T-helper 2 cell treated with Interferon-gamma antibody and Interleukin-4, amounts not matched to agents 100 ng/mL and 5 ng/mL, for 36 hours (primary cell): ENCODE data around the gene SMKR1. TPM values are rescaled to one million over a fixed set of nuclear protein-coding genes. Genes with fewer than 3 reads are reported as not detected.
"Not testable (repeated sequence)": the region's sequence is repeated elsewhere in the genome, so short reads cannot be mapped to it uniquely, and the experiment has no call there.

Source experiments
- intact Hi-C: fragments of 100-400 bp; cut with micrococcal nuclease; formaldehyde crosslinking; loops from one replicate; pipeline ENCODE4 v1.15.1; 2023
- total RNA-seq: library from RNA; stranded (reverse); gene quantifications from 2 replicates; pipeline ENCODE4 v1.2.3, GENCODE V29; 2022

The SMKR1 gene
- total RNA-seq, 1 donor from 2014 or later = 7.8 TPM

DNA sequence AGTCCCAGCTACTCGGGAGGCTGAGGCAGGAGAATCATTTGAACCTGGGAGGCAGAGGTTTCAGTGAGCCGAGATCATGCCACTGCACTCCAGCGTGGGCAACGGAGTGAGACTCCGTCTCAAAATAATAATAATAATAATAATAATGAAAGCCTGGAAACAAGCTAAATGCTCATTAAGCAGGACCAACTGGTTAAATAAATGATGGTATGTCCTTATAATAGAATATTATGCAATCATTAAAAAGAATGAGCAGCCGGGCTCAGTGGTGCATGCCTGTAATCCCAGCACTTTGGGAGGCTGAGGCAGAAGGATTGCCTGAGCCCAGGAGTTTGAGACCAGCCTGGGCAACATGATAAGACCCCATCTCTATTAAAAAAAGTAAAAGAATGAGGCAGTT lies 21.0 kb upstream of the SMKR1 start:
- intact Hi-C loops = not testable (repeated sequence)

DNA sequence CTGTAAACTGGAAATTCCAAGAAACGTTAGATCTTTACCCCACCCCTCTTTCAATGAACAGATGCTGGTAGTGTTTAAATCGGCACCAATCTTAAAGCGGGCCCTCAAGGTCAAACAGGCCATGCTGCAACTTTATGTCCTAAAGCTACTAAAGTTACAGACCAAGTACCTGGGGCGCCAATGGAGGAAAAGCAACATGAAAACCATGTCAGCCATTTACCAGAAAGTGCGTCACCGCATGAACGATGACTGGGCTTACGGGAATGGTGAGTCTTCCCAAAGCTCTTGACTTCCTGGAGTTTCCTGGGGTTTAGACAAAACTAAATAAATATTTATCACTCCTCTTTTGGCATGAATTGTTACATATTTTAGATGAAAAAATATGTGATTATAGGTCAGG lies 19.6 kb upstream of the SMKR1 start:
- intact Hi-C loops = no loop called here

- intact Hi-C loops = no loop called here
These were observed 12.8 kb upstream of the SMKR1 start for GRCh38 chr7:129489491-129489890.

- intact Hi-C loops = no loop called here
These were observed 9.9 kb upstream of the SMKR1 start for GRCh38 chr7:129492391-129492790.

DNA sequence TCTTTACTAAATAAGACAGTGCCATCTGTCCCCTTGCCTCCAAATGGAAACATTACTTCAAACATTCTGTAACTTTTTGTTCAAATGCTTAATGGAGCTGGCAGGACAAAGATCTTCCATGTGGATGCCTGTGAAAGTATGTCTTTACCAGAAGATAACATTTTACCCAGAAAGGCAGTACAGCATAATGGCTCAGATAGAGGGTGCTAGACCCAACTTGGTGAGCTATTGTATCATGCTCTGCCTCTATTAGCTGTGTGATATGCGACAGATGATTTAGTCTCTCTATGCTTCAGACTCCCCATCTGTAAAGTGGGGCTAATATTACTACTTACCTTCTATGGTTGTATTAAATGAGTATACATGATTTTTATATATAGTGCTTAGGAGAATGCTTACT lies 8.8 kb upstream of the SMKR1 start:
- intact Hi-C loops = no loop called here

- intact Hi-C loops = loop anchor here (1.0 kb wide), 1 partner anchor 8 kb away; the partner anchor contains the start of gene SMKR1
These were observed 8.3 kb upstream of the SMKR1 start for GRCh38 chr7:129494041-129494440.

GRCh38 chr7:129495987-129496386 lies 6.3 kb upstream of the SMKR1 start:
- intact Hi-C loops = no loop called here

DNA sequence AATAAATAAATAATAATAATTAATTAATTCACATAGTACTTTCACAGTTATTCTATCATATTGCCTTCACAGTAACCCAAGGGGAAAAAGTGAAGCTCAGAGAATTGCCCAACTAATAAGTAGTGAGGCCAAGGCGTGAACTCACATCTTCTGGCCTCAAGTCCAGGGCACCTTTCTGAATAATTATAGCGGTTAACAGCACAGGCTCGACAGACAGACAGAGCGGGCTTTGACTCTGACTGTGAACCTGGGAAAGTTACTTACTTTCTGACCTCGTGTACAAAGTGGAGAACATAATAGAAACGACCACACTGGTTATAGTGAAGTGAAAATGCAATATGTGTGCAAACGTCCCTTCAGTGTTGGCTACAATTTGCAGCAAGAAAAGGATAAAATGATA lies 5.7 kb upstream of the SMKR1 start:
- intact Hi-C loops = no loop called here

DNA sequence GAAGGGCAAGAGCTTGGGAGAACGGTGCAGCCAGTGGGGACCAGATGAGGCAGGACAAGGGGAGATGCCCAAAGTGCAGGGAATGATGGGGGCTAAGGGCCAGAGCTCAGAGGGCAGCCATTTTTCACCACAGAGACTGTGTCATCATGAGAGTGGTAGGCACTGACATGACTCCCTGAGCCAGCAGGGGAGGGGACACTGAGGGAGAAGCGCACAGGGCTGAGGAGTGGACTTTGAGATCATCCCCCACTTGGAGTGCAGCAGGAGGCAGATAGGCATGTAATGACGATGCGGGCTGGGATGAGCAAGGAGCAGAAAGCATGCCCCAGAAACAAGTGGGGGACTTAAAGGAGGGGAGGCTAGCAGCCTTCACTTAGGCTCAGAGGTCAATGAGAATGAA lies 5.2 kb upstream of the SMKR1 start:
- intact Hi-C loops = no loop called here

GRCh38 chr7:129498021-129498420 lies 4.3 kb upstream of the SMKR1 start:
- intact Hi-C loops = no loop called here

DNA sequence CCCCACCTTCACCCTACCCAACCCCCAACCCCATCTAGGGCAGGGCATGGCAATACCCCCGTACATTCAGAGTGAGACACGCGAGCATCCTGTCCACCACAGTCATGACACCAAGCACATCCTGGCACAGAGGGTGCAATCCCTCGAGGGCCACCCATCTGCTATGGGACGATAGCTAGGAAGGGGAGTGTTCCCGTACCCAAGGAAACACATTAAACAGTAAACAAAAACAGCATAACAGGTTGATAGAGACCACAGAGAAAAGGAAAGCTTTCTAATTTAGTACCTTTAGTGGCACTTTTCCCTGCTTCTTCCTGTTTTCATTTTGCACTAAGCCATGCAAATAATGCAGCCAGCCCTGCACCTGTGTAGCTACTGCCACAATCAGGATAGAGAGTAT lies 2.3 kb upstream of the SMKR1 start:
- intact Hi-C loops = no loop called here

DNA sequence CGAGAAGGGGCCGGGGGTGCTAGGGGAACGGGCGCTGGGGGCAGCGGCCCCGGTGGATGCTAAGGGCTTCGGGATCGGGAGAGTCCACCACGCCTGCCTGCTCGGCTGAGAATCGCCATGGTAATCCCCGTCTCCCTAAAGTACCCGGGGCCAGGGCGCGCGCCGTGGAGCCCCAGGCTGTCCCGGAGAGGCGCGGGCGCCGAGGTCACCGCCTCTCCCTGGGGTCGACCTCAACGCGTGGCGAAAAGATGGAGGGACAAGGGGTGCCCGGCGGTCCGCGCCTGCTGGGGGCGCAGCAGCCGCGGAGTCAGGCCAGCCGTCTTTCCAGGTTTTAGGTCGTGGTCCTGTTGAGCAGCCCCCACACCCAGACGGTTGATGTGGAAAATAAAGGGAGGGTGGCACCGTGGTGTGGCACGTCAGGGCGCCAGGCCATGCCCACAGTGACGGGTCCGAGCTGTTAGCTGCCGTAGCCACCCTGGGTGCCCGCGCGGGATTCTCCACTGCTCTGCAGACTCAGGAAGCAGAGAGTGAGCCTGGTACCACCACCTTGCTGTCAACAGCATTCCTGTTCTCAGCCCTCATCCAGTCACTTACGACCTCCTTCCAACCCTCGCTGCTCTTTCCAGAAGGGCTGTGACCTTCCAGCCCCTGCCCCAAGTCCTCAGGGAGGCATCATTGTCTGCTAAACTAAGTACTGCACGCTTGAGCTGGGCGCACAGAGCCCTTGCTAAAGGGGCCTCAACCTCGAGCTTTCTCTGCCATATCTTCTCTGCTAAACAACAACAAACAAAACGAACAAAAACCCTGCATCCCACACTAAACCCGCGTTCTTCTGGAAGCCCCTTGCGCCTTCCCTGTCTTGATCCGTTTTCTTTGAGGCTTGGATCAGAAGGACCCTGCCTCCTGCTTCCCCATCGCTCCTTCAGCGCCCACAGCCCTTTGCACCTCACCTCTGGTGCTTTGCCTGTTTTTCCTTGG lies 666 bp downstream of the SMKR1 start:
- intact Hi-C loops = loop anchor here (1.0 to 2.0 kb wide), 4 partner anchors 9 to 279 kb away; partner anchors contain the start of gene NRF1

- intact Hi-C loops = loop anchor here (2.0 kb wide), 1 partner anchor 71 kb away; no protein-coding TSS in a partner anchor
These were observed 1.4 kb downstream of the SMKR1 start for GRCh38 chr7:129503725-129504124.

DNA sequence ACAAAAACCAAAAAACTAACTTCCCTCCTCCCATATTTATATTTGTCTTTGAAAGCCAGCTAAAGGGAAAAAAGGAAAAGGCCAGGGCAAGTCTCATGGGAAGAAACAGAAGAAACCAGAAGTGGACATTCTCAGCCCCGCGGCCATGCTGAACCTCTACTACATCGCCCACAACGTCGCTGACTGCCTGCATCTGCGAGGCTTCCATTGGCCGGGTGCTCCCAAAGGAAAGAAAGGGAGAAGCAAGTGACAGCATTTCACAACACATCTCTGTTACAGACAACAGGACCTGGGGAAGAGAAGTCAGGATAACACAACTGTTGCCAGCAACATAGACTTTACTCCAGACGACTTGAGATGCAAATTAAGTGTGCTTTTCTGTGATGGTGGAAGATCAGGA lies 9.9 kb downstream of the SMKR1 start:
- intact Hi-C loops = no loop called here

DNA sequence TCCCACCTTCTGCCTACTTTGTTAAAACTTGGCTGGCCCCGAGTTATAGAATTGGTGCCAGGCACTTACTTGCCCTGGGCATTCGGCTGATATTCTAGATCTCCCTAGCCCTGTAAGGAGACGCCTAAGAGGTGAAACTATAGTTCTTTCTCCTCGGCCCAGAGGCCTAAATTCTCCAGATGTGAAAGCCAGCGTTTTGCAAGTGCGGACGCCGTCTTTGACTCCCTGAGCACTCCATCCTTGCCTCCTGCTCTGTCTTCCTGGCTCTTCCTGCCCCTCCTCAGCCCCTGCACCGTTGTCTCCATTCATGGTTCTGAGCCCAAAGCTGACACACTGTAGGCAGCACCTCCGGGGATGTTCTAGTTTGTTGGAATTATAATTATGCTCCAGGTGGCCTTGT lies 11.2 kb downstream of the SMKR1 start:
- intact Hi-C loops = no loop called here

- intact Hi-C loops = no loop called here
These were observed 12.4 kb downstream of the SMKR1 start for GRCh38 chr7:129514683-129515082.

DNA sequence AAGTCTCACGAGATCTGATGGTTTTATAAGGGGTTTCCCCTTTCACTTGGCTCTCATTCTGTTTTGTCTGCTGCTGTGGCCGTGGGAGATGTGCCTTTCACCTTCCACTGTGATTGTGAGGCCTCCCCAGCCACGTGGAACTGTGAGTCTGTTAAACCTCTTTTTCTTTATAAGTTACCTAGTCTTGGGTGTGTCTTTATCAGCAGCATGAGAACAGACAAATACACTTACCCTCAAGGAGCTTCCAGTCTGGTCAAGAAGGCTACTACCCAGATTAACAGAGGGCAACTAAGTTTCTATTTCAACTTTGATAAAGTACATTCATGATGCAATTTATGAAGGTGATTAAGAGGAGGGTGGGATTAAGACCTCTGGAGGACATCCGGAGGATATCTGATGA lies 13.1 kb downstream of the SMKR1 start:
- intact Hi-C loops = no loop called here

- intact Hi-C loops = no loop called here
These were observed 15.6 kb downstream of the SMKR1 start for GRCh38 chr7:129517931-129518330.

DNA sequence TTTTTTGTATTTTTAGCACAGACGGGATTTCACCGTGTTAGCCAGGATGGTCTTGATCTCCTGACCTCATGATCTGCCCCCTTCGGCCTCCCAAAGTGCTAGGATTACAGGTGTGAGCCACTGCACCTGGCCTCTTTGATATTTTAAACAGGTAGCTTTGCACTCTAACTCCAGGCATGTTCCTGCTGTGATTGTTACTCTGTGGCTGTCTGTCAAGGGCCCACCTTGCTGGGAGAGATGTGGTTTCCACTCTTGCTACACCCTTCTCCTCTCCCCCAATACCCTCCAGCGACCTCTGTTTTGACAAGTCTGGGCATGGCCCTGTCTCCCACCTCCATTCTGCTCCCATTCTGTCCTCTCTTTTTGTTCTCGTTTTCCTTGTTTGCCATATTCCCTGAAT lies 17.1 kb downstream of the SMKR1 start:
- intact Hi-C loops = no loop called here

GRCh38 chr7:129522088-129522970 lies 20.0 kb downstream of the SMKR1 start:
- intact Hi-C loops = no loop called here

DNA sequence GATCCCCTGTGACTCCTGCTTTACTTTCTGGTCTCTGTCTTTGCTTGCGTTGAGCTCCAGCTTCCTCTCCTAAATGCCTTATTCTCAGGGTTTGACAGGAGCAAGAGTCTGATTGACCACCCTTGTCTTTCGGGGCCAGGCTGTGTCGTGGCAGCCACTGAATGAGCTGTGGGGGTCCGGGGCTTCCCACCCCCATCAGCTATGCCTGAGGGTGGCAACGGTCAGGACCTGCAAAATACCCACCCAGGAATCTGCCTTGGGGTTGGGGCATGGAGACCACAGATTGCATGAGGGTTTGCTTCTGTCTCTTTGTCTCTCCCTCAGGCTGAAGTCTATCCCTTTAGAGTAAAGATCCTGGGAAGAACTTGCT lies 20.6 kb downstream of the SMKR1 start:
- intact Hi-C loops = no loop called here

GRCh38 chr7:129523924-129524323 lies 21.6 kb downstream of the SMKR1 start:
- intact Hi-C loops = no loop called here
